GM19025 (cell line): ENCODE data around the gene LHX5.
"Not testable (repeated sequence)": the region's sequence is repeated elsewhere in the genome, so short reads cannot be mapped to it uniquely, and the experiment has no call there.

Experiments
- ATAC-seq: cut with Tn5 transposase; IDR thresholded peaks from one replicate; pipeline ENCODE4 v1.9.1; 2021; ENCODE audit warnings: mild to moderate bottlenecking, low read depth, moderate library complexity; ENCODE audit not compliant: unreplicated experiment

Gene LHX5

DNA sequence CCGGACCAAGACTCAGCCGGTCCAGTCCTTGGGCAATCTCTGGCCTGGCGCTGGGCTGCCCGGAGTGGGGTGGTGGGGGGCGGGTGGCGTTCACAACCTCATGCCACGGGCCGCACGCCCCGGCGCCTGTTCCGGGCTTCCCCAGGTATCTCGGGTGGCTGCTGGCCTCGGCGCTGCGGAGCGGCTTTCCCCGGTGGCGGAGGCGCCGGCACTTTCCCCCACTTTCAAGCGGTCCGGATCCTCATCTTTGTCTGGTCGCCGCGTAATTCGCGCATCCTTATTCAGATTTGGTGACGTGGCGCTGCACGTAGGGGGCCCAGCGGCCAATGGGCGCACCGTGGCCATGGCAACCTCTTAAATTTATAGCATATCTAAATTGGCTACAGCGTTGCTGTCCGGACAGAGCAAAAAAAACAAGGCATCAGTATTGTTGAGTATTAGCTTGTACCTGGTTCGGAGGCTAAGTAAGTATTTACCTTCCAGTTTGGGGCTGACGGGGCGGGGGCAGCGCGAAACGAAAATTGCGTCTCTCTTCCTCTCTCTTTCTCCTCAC is at the start of gene LHX5:
Gene LHX5, minus strand, starts transcription at position 253 of the 553 bp plus-strand sequence. CDS start 373 bp downstream, outside the sequence.
- ATAC-seq: no peak

DNA sequence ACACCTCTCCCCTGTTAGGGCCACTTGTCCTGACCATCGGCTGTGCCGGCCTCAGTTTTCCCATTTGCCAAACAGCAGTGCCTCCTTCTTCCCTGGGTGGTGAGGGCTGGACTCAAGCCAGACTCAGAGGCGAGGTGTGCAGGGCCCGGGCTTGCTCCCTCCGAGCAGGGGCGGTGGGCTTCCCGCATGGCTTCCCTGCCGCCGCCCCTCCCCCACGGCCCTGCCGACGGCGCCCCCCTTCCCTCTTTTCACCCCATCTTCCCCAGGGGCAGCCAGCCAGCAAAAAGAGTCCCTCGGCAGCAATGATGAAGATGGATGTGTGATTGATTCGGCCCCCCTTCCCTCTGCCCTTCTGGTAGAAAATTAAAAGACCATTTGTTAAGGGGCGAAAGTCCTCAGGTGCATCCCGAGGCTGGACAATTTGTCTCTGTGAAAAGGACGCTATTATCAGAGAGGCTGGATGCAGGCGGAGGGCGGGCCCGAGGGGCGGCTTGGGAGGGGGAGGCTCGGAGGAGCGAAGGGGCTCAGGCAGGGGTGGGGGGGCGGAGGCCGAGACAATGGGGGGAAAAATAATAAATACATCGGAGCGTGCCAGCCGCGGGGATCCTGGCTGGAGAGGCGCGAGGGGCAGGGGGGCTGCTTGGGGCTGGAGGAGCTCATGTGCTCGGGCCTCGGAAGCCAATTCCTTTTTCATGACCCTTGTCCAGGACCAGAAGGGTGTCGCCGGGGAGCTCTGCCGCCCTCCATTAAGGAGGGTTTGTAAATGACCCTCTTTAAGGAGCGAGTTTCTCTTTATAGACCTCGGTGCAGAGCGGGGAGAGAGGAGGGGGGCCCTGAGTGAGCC is 48.0 kb upstream of the LHX5 start:
- ATAC-seq: no peak

DNA sequence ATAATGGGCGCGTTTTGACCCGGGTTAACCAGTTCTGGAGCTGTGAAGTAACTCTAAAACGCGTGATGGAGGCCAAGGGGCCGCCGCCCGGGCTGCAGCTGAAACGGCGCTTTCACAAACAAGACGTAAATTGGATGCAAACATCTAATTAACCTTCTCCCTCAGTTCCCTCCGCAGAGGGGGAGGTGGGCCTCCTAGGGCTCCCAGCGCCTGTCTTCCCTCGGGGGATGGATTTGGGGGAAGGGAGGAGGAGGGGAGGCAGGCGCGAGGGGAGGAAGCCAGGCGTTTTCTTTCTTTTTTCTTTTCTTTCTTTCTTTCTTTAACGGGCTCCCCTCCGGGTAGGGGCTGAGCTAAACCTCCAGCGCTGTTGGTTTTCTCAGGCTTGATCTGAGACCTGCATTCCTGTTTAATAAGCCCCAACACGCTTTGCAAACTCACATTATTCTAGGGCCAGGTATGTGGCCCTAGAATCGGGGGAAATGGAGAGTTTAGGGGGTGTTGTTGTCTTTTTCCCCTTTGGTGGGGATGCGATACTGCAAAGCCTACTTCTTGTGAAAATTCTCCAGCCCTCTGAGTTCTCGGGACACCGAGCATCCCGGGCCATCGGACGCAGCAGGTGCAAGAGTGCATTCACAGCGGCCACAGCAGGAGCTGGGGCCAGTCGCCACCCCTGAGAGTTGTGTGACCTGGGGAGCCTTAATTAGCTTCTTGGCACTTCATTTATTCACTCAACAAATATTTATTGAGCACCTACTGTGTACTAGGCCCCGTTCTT is 43.6 kb upstream of the LHX5 start:
- ATAC-seq: no peak

DNA sequence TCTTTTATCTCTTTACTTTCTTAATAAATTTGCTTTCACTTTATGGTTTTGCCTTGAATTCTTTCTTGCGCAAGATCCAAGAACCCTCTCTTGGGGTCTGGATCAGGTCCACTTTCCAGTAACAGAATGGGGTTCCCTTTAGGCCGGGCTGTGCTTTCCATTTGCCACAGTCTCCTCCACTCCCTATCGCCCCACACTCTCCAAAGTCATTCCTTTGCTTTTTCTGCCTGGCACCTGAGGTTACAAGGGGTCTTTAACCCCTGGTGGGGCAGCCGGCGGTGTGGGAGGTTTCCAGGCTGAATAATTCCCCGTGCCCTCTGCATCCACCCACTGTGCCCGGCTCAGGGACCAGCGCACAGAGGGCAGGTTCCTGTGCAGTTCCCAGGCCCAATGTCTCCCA is 42.9 kb upstream of the LHX5 start:
- ATAC-seq: no peak

DNA sequence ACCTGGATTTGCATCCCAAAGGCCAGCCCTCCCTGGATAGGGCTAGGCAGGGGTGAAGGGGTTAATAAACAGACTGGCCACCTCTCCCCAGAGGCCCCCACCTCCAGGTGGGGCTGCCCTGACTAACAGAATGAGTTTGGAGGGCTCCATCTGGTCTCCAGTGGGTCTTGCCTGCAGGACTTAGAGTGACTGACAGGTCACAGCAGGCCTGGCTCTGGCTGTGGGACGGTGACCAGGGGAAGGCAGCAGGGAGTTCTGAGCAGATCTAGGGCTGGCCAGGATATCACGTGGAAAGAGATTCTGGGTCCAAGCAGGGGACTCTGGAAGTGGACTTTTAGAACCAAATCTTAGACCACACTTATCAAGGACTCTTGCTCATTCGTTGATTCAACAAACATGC is 40.9 kb upstream of the LHX5 start:
- no peak for ATAC-seq

DNA sequence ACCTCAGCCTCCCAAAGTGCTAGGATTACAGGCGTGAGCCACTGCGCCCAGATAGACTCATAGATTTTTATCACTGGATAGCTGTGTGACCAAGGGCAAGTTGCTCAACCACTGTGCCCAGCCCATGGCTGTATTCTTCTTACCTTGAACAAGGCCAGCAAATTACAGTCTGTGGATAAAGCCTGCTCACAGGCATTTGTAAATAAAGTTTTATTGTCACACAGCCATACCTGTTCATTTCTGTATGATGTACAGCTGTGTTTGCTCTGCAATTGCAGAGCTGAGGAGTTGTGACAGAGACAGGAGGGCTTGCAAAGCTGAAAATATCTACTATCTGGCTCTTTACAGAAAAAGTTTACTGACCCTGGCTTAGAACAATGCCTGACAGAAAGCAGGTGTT is 35.2 kb upstream of the LHX5 start:
- no peak for ATAC-seq

DNA sequence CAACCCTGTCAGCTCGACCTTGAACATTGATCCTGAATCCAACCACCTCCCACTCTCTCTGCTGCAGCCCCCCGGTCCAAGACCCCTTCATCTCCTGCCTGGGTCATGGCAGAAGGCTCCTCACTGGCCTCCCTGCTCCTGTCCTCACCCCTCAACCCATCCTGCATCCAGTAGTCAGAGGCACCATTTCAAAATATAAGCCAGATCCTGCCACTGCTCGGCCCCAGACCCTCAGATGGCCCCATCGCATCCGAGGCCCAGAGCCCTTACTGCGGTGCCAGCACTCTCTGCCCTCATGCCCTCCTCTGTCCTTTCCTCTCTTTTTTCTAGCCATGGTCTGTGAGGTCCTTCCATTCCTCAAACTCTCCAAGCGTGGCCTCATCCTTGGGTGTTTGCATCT is 34.3 kb upstream of the LHX5 start:
- no peak for ATAC-seq

DNA sequence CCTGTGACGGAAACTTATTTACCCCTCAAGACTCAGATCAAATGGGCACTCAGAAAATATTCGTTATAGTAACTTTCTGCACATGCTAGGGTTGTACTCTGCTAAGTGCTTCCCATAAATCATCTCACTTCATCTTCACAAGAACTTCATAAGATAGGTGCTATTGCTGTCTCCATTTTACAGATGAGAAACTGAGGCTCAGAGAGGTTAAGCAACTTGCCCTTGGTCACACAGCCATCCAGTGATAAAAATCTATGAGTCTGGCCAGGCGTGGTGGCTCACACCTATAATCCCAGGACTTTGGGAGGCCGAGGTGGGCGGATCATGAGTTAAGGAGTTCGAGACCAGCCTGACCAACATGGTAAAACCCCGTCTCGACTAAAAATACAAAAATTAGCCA is 33.2 kb upstream of the LHX5 start:
- no peak for ATAC-seq

DNA sequence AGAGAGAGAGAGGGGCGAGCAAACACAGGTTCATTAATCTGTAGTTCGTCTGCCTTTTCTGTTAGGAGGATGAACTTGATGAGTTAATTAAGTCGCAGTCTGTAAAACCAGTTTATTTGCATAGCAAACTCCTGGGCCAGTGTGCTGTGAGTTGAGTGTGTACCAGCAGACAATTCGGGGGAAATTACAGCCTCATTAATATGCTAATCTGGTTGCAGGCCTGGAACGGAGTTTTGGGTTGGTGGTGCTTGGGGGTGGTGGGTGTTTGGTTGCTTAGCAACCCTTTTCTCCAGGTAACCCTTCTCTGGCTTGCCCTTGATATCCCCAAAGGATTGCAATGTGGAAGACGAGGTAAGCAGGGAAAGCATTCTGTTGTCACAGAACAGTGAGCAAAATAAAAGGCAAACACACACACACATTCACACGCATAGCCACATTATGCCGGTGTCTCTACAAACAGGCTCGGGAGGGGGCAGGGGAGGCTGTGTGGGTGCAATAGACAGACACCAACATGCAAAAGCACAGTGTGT is 29.2 kb upstream of the LHX5 start:
- ATAC-seq: no peak

DNA sequence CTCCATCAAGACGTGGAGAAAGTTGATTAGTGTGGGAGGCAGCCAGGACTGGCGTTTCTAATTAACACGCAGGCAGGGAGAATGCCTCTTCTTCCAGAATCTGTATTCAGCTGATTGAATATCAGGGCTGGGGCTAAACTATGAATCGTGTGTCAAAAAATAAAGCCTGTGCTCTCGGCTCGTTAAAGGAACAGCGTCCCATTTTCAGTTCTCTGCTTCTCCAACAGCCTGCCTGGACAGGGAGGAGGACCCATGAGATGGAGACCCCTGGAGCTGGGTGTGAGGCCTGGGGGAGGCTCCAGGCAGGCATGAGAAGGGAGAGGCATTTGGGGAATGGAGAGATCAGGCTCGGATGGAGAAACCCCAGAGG is 28.6 kb upstream of the LHX5 start:
- no peak for ATAC-seq

DNA sequence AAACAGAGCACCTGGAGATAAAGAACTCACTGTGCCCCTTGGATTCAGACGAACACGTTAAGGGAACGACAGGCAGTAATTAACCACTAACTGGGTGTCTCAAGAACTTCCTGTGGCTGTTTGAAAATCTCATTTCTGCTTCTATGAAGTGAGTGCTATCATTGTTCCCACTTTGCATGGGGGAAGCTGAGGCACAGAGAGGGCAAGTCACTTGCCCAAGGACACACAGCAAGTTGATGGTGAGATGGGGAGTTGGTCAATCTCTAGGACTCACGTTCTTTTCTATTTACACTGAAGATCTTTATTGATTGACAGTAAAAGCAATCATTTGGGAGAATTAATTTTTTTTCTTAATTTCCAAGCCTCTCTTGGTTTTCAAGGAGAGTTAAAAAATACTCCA is 26.8 kb upstream of the LHX5 start:
- no peak for ATAC-seq

DNA sequence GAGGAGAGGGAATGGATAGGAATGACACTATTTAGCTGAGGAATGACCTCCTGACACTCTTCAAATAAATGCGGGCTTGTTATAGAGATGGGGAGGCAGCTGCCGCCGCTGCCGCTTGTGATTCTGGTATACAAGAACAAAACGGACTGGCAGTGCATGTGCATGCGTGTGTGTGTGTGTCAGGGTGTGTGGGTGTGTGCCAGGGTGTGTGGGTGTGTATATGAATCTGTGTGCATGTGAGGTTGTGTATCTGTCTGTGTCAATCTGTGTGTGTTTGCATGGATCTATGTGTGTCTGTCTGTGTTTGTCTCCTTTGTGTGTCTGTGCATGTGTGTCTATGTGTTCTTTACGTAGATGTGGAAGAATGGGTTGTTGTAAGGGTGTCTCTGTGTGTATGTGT is 26.0 kb upstream of the LHX5 start:
- no peak for ATAC-seq

DNA sequence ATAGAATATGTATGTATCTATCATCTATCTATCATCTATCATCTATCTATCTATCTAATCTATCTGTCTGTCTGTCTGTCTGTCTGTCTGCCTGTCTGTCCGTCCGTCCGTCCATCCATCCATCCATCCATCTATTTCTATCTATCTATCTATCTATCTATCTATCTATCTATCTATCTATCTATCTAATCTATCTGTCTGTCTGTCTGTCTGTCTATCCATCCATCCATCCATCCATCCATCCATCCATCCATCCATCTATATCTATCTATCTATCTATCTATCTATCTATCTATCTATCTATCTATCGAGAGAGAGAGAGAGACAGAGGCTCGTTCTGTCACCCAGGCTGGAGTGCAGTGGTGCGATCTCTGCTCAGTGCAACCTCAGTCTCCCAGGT is 24.3 kb upstream of the LHX5 start:
- ATAC-seq: not testable (repeated sequence)

DNA sequence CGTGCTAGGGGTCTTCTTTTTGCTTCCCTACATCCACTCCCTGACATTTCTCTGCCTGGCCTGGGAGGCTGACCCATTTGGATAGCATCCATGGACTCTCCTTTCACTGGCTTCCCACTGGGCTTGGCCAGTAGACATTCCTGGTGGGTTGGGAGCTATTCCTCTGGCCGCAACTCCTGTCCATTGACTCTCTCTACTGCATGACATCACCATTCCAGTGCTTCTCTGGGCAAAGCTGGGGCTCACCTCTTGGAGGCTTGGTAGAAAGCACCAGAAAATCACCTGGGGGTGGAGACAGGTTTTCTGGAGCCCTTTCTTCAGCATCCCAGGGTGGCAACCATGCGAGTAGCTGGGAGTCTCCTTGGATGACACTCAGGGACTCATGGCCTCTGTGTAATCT is 16.7 kb upstream of the LHX5 start:
- no peak for ATAC-seq

DNA sequence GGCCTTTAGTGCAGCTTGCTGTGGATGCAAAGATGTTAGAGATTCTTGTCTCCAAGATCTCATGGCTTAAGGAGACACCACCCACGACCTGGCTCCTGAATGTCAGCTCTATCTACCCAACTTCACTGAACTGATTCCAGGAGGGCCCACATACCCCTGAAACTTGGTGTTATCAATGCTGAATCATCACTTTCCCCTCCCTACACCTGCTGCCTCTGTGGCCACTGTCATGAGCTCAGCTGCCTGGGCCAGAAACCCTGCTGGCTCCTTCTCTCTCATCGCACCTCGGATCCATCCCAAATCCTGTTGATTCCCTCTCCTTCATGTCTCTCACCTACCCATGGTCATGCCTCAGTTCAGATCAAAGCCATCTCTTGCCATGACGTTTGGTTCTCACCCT is 15.1 kb upstream of the LHX5 start:
- ATAC-seq: no peak

DNA sequence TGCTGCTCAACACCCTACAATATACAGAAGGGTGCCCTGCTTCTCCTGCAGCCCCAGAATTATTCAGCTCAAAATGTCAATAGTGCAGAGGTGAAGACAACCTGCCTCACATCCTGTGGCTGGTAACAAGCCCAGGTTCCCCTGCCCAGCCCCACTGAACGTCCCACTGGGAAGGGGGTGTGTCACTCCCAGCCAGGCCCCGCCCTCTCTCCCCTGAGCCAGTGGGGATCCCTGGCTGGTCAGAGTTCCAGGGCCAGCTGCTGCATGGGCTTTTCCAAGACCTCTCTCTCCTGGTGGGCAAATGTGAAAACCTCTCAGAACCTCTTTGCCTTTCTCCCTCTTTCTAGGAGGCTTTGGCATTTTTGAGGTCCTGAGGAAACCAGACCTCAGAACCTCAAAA is 13.7 kb upstream of the LHX5 start:
- ATAC-seq: no peak

DNA sequence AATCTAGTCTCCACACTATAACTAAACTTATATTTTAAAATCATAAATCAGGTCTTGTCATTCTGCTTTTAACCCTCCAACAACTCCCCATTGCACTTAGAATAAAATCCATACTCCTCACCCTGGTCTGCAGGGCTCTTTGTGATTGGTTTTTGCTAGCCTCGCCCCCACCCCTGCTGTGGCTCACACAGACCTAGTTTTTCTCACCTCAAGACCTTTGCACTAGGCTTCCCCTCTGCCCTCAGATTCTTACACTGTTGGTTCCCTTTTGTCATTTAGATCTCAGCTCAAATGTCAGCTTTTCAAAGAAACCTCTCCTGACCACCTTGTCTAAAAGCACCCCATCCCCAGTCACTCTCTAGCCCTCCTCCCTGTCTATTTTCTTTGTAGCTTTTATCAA is 10.7 kb upstream of the LHX5 start:
- ATAC-seq: no peak

DNA sequence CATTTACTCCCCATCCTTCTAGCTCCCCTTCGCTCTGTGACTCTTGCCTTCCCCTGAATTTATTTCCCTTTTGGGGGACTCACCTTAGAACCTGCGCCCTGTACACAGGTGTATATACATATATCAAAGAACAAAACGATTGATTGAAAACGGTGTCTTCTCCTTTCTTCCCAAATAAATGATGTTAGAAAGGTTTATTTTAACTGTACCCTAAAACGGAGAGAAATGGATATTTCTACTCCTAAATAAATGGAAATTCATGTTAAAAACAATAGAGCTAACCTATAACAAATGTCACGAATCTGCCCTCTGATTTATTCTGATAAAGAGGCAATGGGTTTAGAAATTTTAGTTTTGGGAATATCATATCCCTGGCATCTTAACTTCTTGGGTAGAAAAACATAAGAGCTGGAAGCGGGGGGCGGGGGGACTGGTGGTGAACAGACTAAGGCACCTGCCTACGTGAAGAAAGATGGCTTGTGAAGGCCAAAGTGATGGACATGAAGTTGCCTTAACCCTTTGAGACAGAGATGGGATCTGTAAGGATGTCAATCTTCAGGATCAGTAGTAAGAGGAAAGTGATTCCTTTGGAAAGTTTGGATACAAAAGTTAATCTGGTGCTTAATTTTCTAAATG is 8.8 kb upstream of the LHX5 start:
- ATAC-seq: no peak

DNA sequence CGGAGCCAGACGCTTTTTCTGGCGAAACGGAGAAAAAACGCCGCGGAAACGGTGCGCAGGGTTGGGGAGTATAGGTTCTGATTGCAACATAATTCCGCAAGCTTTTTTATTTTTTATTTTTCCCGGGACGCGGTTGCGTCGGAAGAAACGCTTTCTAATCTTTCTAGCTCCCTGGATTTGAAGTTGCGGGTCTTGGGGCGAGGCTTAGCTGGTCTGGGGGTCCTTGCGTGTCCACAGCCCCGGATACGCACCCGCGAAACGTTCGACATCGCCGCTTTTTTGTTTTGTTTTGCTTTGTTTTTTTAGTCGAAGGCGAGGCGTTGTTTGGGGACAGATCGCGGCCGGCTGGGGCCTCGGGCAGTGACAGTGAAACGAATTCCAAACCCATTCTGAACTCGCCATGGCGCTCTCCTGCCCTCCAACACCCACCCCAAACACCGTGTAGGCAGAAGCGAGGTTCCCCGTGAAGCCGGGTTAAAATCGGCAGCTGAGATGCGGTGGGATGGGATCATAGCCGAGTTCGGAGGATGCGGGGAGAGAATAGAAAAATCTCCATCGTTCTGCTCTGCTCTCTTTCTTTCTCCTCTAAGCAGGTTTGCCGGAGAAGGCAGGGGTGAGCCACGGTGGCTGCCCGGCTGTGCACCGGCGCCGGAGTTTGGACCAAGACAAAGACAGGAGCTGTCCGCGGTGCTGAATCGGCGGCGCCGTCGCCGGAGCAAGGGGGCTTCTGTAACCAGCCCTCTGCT is 8.1 kb upstream of the LHX5 start:
- no peak for ATAC-seq

DNA sequence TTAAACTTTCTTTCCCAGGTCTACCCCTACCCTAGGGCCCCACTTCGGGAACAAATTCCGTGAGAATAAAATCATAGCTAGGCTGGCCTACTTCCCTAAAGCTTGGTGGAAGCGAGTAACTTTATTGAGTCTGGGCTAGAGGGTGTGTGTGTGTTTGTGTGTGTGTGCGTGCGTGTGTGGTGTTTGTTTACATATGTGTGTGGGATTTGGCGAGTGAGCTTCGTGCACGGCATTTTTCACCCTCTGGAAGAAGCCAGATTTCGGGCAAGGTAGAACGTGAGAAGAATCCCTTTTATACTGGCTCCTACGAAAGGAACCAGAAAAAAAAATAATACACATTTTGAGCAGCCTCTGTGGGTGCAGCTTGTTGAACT is 7.5 kb upstream of the LHX5 start:
- ATAC-seq: no peak
